OCI-LY1 (cell line): ENCODE results near the gene RAB14.

Experiments used
- H2AFZ ChIP-seq: fragments of 200-600 bp; sonication (generic), shearing (Covaris generic); 2 replicates; pipeline ENCODE4 v1.6.0; 2014; ENCODE audit warnings: antibody characterized with exemption, mild to moderate bottlenecking, low read length
- H3F3A ChIP-seq: fragments of 200-600 bp; sonication (generic), shearing (Covaris generic); 2 replicates; pipeline ENCODE4 v1.6.0; 2014; ENCODE audit warnings: mild to moderate bottlenecking, antibody characterized with exemption, low read length, moderate library complexity; ENCODE audit not compliant: insufficient read depth
- H3K27ac ChIP-seq: fragments of 200-600 bp; sonication (generic); 2 replicates; pipeline ENCODE4 v1.5.1; 2014; ENCODE audit warnings: low read length, mixed run types, mild to moderate bottlenecking, low read depth; ENCODE audit not compliant: poor library complexity, severe bottlenecking
- H3K27me3 ChIP-seq: fragments of 200-600 bp; sonication (generic); 2 replicates; pipeline ENCODE4 v1.6.0; 2014; ENCODE audit warnings: antibody characterized with exemption, mild to moderate bottlenecking, low read length, moderate library complexity; ENCODE audit not compliant: insufficient read depth
- H3K36me3 ChIP-seq: fragments of 200-600 bp; sonication (generic); 2 replicates; pipeline ENCODE4 v1.6.1; 2014; ENCODE audit warnings: mild to moderate bottlenecking, antibody characterized with exemption, low read length, moderate library complexity, mixed read lengths; ENCODE audit not compliant: insufficient read depth
- H3K4me1 ChIP-seq: fragments of 200-600 bp; sonication (generic); 2 replicates; pipeline ENCODE4 v1.5.1; 2014; ENCODE audit warnings: mild to moderate bottlenecking, low read length, moderate library complexity; ENCODE audit not compliant: insufficient read depth, severe bottlenecking
- H3K4me2 ChIP-seq: fragments of 200-600 bp; sonication (generic), shearing (Covaris generic); 2 replicates; pipeline ENCODE4 v1.6.1; 2014; ENCODE audit warnings: low read length
- H3K4me3 ChIP-seq: fragments of 200-600 bp; sonication (generic); 2 replicates; pipeline ENCODE4 v1.5.1; 2014; ENCODE audit warnings: low read length, low read depth, mild to moderate bottlenecking, mixed read lengths; ENCODE audit not compliant: poor library complexity, severe bottlenecking
- H3K79me2 ChIP-seq: fragments of 200-600 bp; shearing (Covaris generic); 2 replicates; pipeline ENCODE4 v1.6.1; 2016; ENCODE audit warnings: mixed run types, low read length, mixed read lengths; ENCODE audit not compliant: insufficient read depth
- H3K9ac ChIP-seq: fragments of 200-600 bp; sonication (generic), shearing (Covaris generic); 2 replicates; pipeline ENCODE4 v1.6.1; 2014; ENCODE audit warnings: mild to moderate bottlenecking, low read length, mixed read lengths
- H3K9me2 ChIP-seq: fragments of 200-600 bp; sonication (generic), shearing (Covaris generic); 2 replicates; pipeline ENCODE4 v1.6.1; 2014; ENCODE audit warnings: low read depth, mild to moderate bottlenecking, low read length, mixed read lengths
- H3K9me3 ChIP-seq: fragments of 200-600 bp; shearing (Covaris generic); 2 replicates; pipeline ENCODE4 v1.6.1; 2014; ENCODE audit warnings: low read length, mixed read lengths
- H4K20me1 ChIP-seq: fragments of 200-600 bp; sonication (generic), shearing (Covaris generic); 2 replicates; pipeline ENCODE4 v1.6.0; 2016; ENCODE audit warnings: mild to moderate bottlenecking, low read length; ENCODE audit not compliant: insufficient read depth
- EZH2 ChIP-seq: fragments of 200-600 bp; sonication (generic), shearing (Covaris generic); IDR thresholded peaks from 2 replicates; pipeline ENCODE4 v1.8.0; 2017; ENCODE audit warnings: borderline replicate concordance, mixed run types, mild to moderate bottlenecking, antibody characterized with exemption, low read length, moderate library complexity, mixed read lengths
- TF ChIP-seq, protein P1 (sequence below): fragments of 200-600 bp; sonication (generic), shearing (Covaris generic); IDR thresholded peaks from 2 replicates; pipeline ENCODE4 v1.5.1; 2017; ENCODE audit warnings: mild to moderate bottlenecking, antibody characterized with exemption, low read length, moderate library complexity, mixed read lengths

RAB14 gene

DNA sequence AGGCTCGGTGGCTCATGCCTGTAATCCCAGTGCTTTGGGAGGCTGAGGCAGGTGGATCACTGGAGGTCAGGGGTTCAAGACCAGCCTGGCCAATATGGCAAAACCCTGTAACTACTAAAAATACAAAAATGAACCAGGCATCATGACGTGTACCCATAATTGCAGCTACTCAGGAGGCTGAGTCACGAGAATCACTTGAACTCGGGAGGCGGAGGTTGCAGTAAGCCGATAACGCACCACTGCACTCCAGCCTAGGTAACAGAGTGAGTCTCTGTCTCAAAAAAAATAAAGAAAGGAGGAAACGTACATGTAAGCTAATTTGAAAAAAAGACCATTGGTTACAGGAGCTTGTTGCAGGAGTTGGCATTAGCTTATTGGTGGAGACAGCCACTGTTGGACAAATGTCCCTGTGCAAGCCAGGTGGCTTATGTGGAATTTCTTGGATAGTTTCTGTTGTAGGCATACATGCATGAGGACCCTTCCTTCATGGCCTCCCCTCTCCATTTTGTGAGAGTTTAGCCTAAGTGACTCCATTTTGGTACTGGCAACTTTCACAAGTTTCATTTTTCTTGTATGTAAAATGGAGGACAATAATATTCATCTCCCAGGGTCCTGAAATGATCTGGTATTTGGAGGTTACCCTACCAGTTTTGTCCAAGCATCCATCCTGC lies 16.8 kb upstream of the RAB14 start:
- H3K79me2 ChIP-seq: no peaks in the 10 kb centered on the region
- no peaks in the 10 kb centered on the region for H3K9me3 ChIP-seq
- no peak overlapping the region for H3K4me3 ChIP-seq
- no peaks in the 10 kb centered on the region for H3K27me3 ChIP-seq
- H3K9me2 ChIP-seq: no peaks in the 10 kb centered on the region
- no peak for TF ChIP-seq EZH2
- no peaks in the 10 kb centered on the region for H3K36me3 ChIP-seq
- H3K4me1 ChIP-seq: no peaks in the 10 kb centered on the region
- H3F3A ChIP-seq: no peaks in the 10 kb centered on the region
- no peak overlapping the region for H2AFZ ChIP-seq
- H3K4me2 ChIP-seq: no peak overlapping the region
- H3K27ac ChIP-seq: no peak overlapping the region
- H3K9ac ChIP-seq: no peak overlapping the region
- no peaks in the 10 kb centered on the region for H4K20me1 ChIP-seq

DNA sequence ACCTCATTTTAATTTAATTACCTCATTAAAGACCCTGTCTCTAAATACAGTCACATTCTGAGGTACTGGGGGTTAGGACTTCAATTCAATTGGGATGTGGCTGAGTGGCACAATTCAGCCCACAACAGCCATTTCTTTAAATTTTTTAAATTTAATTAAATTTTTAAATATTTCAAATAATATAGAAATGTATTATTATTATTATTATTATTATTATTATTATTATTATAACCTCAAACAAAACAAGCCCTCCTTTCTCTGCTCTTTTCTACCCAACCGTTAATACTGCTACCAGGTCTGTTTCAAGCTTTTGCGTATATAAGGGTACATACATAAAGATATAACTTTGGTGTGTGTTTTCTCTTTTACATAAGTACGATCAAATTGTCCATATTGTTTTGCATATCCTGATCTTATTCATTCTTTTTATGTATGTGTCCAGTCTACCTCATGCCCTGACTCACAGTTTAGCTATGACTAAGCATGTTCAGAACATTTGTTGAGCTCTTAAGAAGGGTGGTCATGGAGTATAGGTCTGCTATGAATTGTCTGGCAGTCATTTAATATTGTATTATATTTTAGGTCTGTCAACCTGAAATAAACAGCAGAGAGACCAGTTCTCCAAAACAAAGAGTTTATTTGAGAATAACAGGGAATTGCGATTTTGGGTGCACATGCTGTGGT lies 16.1 kb upstream of the RAB14 start:
- TF ChIP-seq, protein P1, sequence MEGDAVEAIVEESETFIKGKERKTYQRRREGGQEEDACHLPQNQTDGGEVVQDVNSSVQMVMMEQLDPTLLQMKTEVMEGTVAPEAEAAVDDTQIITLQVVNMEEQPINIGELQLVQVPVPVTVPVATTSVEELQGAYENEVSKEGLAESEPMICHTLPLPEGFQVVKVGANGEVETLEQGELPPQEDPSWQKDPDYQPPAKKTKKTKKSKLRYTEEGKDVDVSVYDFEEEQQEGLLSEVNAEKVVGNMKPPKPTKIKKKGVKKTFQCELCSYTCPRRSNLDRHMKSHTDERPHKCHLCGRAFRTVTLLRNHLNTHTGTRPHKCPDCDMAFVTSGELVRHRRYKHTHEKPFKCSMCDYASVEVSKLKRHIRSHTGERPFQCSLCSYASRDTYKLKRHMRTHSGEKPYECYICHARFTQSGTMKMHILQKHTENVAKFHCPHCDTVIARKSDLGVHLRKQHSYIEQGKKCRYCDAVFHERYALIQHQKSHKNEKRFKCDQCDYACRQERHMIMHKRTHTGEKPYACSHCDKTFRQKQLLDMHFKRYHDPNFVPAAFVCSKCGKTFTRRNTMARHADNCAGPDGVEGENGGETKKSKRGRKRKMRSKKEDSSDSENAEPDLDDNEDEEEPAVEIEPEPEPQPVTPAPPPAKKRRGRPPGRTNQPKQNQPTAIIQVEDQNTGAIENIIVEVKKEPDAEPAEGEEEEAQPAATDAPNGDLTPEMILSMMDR: no peak
- TF ChIP-seq EZH2: no peak
- no peaks in the 10 kb centered on the region for H4K20me1 ChIP-seq
- no peak overlapping the region for H2AFZ ChIP-seq
- H3K9me3 ChIP-seq: no peaks in the 10 kb centered on the region
- no peak overlapping the region for H3K4me3 ChIP-seq
- H3K9me2 ChIP-seq: no peaks in the 10 kb centered on the region
- H3K79me2 ChIP-seq: no peaks in the 10 kb centered on the region
- H3K27me3 ChIP-seq: no peaks in the 10 kb centered on the region
- no peak overlapping the region for H3K27ac ChIP-seq
- no peak overlapping the region for H3K9ac ChIP-seq
- H3K4me2 ChIP-seq: no peak overlapping the region
- no peaks in the 10 kb centered on the region for H3F3A ChIP-seq
- no peaks in the 10 kb centered on the region for H3K36me3 ChIP-seq
- H3K4me1 ChIP-seq: peaks cover 7% of the 10 kb centered on the region

DNA sequence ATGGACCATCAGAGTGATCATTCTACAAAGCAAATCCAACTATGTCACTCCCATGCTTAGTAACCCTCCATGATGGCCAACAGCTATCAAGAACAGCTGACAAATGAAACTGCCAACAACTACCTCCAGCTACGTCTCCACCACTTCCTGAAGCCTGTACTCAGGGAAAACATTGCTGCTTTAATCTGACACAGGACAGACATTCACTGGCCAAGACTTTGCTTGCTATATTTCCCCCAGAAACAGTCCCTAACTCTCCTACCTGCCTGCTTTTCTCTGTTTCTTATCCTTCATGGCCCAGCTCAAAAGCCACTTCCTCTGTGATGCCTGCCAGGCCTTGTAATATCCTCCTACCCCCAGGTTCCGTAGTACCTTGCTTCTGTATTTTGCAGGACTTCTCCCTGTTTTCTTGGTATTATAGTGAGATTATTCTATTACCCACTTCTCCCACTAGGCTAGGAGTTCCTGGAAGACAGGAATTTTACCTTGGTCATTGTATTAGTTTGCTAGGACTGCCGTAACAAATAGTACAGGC lies 14.7 kb upstream of the RAB14 start:
- H3K36me3 ChIP-seq: no peaks in the 10 kb centered on the region
- no peaks in the 10 kb centered on the region for H3F3A ChIP-seq
- H2AFZ ChIP-seq: no peak overlapping the region
- H4K20me1 ChIP-seq: no peaks in the 10 kb centered on the region
- no peak overlapping the region for H3K9ac ChIP-seq
- no peaks in the 10 kb centered on the region for H3K9me2 ChIP-seq
- H3K27ac ChIP-seq: no peak overlapping the region
- H3K27me3 ChIP-seq: no peaks in the 10 kb centered on the region
- H3K4me1 ChIP-seq: peaks cover 8% of the 10 kb centered on the region
- H3K4me3 ChIP-seq: no peak overlapping the region
- no peaks in the 10 kb centered on the region for H3K9me3 ChIP-seq
- H3K4me2 ChIP-seq: no peak overlapping the region
- H3K79me2 ChIP-seq: no peaks in the 10 kb centered on the region
- TF ChIP-seq, protein P1: no peak
- no peak for TF ChIP-seq EZH2
